Heart left ventricle (tissue), 16 donors: Measurements from ENCODE around the gene RFNG. TPM values are rescaled to one million over a fixed set of nuclear protein-coding genes. Genes with fewer than 3 reads are reported as not detected.

ENCODE experiments used
- ATAC-seq, 4 donors: fragments of 200-7000 bp; cut with Tn5 transposase; one replicate each; pipeline ENCODE4 v1.9.1; 2020 to 2022; ENCODE audit warnings: moderate library complexity in 4 of 4, mild to moderate bottlenecking in 3 of 4, moderate number of reproducible peaks in 1 of 4
- DNase-seq, 5 donors: peaks; one replicate each; pipeline ENCODE4 v3.0.0-alpha.2; 2020
- H3K27ac ChIP-seq, 12 donors: fragments of 200-600 bp; sonication (generic) in 4 of 12; one replicate each; pipeline versions ENCODE4 v1.5.0 to v1.8.0; 2016 to 2022; ENCODE audit warnings: mild to moderate bottlenecking in 2 of 12
- H3K27me3 ChIP-seq, 9 donors: fragments of 200-600 bp; sonication (generic) in 2 of 9; one replicate each; pipeline versions ENCODE4 v1.5.1 to v1.8.0; 2016 to 2022; ENCODE audit warnings: mild to moderate bottlenecking in 3 of 9
- H3K36me3 ChIP-seq, 9 donors: fragments of 200-600 bp; sonication (generic) in 2 of 9; one replicate each; pipeline versions ENCODE4 v1.5.0 to v1.8.0; 2018 to 2022; ENCODE audit warnings: mild to moderate bottlenecking in 2 of 9
- H3K4me1 ChIP-seq, 12 donors: fragments of 200-600 bp; sonication (generic) in 4 of 12; one replicate each; pipeline versions ENCODE4 v1.5.0 to v1.8.0; 2016 to 2022; ENCODE audit warnings: mild to moderate bottlenecking in 3 of 12
- H3K4me3 ChIP-seq, 12 donors: fragments of 200-600 bp; sonication (generic) in 4 of 12; one replicate each; pipeline versions ENCODE4 v1.5.0 to v1.8.0; 2017 to 2022; ENCODE audit warnings: mild to moderate bottlenecking in 9 of 12, moderate library complexity in 4 of 12
- H3K9me3 ChIP-seq, 12 donors: fragments of 200-600 bp; sonication (generic) in 4 of 12; one replicate each; pipeline versions ENCODE4 v1.5.0 to v1.8.0; 2016 to 2022; ENCODE audit warnings: mild to moderate bottlenecking in 1 of 12
- POLR2A ChIP-seq, 2 donors: fragments of 450-650 bp; IDR thresholded peaks; one replicate each; pipeline ENCODE4 v1.6.1; 2017; ENCODE audit warnings: antibody characterized with exemption in 2 of 2, mild to moderate bottlenecking in 2 of 2, moderate library complexity in 2 of 2
- WGBS, 4 donors: extraction: QIAGEN DNeasy Blood & Tissue Kit in 2 of 4; methylation state at CpG; one replicate each; pipeline versions ENCODE4 v1.1.5 to v1.1.7; 2013 to 2018; 5-methylcytosine and 5-hydroxymethylcytosine counted together
- intact Hi-C, 10 donors: fragments of 100-400 bp; cut with DNase I; formaldehyde crosslinking; loops; one replicate each; pipeline versions ENCODE4 v1.11.1 to v1.14.2; 2022
- polyA plus RNA-seq, 2 donors: library from polyadenylated mRNA; stranded (reverse); fragments of 200-250 nt; gene quantifications; one replicate each; pipeline ENCODE4 v1.2.3, GENCODE V29; 2013
- total RNA-seq, 9 donors: library from RNA; depleted of rRNA in 2 of 9; stranded (reverse); fragments of >200 nt in 2 of 9; fragmentation: NEBNext Ultra II Directional in 3 of 9; extraction: Animal tissue kit (Norgen Biotek cat#: 25700) in 3 of 9; gene quantifications; one replicate each; pipeline versions ENCODE4 v1.1.0 to v1.2.4, GENCODE V29; 2016 to 2023
- TF ChIP-seq, protein P1 (sequence below), 12 donors: fragments of 200-600 bp; sonication (generic) in 4 of 12; IDR thresholded peaks; one replicate each; pipeline versions ENCODE4 v1.5.0 to v1.8.0; 2018 to 2022; ENCODE audit warnings: antibody characterized with exemption in 12 of 12, mild to moderate bottlenecking in 5 of 12
- donor health status: ischemic (EF 13 %, LVEDD 7.1; RV severe dilation, severe dysfunction).
- donor health status: healthy with polysubstance abuse.
- donor health status: DM: no; HTN: yes; CAD: no.
- donor health status: DM: no; HTN: no; CAD: no.
- donor health status: ischemic (EF 25% LVEDD 6.9; RV normal size, moderate dysfunction).
- donor health status: ischemic (EF 25% LVEDD 5.7; RV mildly dilated, moderate dysfunction).
- donor health status: healthy.
- donor health status: DM: yes; HTN: yes; CAD: no.
- donor health status: ischemic (EF 35%, LVEDD 5.7; RV mildly dilated, moderate dysfunction).
- donor health status: nonischemic (EF 11% LVEDD 7.7; RV severe dilation, severe dysfunction).
- donor health status: DM: yes; HTN: yes; CAD: no.
- donor health status: PGD.
- donor health status: ischemic (EF 29% LVEDD 5.4; RV normal size, mild dysfunction).
- donor health status: nonischemic (EF 23%, LVEDD 6.1; RV moderate dilation, normal function).

The RFNG gene
- total and polyA plus RNA-seq, 11 donors = 16.4 to 30.6 (median 21.2) TPM

DNA sequence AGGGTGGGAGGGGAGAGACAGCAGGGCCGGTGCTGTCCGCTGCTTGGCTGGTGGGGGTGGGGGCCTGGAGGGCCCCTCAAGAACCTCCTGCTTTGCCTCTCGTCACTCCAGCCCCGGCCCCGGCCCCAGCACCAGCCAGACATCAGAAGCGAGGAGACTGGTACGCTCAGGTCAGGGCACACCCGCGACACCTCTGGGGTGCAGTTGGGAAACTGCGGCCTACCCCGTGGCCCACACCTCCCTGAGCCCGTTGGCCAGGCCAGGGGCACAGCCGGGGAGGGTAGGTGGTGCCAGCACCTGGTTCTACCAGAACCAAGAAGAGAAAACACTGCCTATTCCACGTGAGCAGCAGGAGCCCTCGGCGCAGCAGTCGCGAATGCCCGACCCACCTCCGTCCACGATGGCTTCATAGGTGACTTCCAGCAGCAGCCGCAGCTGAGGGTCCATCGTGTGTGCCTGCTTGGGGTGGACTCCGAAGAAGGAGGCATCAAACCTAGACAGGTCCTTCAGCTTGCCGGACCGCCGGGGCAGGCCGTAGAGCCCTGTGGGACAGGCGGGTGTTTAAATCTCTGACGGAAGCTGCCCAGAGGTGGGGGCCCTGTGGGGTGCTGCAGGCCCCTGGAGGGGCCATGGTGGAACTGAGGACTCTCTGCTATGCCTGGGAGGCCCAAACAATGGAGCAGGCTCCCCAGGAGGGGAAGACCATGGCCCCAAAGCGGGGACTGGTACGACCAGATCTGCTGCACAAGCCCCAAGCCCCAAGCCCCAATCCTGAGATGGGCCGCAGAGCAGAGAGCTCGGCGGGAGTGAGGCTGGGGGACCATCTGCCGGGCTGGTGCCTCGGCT is 43.5 kb upstream of the RFNG start:
- Histone ChIP-seq H3K4me3 (no peak overlapping the region), H3K36me3 (peaks cover 0 to 60% (median 43%) of the 10 kb centered on the region in 9 donors), H3K9me3 (no peaks in the 10 kb centered on the region), H3K27ac (no peak overlapping the region), H3K4me1 (peaks cover 0 to 31% (median 22%) of the 10 kb centered on the region in 12 donors), H3K27me3 (no peaks in the 10 kb centered on the region)
- no peak for TF ChIP-seq POLR2A (IDR thresholded peaks at IDR 0.05)
- TF ChIP-seq, protein P1, sequence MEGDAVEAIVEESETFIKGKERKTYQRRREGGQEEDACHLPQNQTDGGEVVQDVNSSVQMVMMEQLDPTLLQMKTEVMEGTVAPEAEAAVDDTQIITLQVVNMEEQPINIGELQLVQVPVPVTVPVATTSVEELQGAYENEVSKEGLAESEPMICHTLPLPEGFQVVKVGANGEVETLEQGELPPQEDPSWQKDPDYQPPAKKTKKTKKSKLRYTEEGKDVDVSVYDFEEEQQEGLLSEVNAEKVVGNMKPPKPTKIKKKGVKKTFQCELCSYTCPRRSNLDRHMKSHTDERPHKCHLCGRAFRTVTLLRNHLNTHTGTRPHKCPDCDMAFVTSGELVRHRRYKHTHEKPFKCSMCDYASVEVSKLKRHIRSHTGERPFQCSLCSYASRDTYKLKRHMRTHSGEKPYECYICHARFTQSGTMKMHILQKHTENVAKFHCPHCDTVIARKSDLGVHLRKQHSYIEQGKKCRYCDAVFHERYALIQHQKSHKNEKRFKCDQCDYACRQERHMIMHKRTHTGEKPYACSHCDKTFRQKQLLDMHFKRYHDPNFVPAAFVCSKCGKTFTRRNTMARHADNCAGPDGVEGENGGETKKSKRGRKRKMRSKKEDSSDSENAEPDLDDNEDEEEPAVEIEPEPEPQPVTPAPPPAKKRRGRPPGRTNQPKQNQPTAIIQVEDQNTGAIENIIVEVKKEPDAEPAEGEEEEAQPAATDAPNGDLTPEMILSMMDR (IDR thresholded peaks at IDR 0.05) = no peak
- peak in 2 of 5 donors; percentile 25 to 46 for DNase-seq
- WGBS, 4 donors = 92 to 95% (median 93%) methylated on average over 22 to 37 of the region's 37 CpGs
- intact Hi-C loops = loop anchor here in 1 of 10 donors (5.0 kb wide), 2 partner anchors 38 to 58 kb away; partner anchors contain the start of gene DCXR
- no peak for ATAC-seq

DNA sequence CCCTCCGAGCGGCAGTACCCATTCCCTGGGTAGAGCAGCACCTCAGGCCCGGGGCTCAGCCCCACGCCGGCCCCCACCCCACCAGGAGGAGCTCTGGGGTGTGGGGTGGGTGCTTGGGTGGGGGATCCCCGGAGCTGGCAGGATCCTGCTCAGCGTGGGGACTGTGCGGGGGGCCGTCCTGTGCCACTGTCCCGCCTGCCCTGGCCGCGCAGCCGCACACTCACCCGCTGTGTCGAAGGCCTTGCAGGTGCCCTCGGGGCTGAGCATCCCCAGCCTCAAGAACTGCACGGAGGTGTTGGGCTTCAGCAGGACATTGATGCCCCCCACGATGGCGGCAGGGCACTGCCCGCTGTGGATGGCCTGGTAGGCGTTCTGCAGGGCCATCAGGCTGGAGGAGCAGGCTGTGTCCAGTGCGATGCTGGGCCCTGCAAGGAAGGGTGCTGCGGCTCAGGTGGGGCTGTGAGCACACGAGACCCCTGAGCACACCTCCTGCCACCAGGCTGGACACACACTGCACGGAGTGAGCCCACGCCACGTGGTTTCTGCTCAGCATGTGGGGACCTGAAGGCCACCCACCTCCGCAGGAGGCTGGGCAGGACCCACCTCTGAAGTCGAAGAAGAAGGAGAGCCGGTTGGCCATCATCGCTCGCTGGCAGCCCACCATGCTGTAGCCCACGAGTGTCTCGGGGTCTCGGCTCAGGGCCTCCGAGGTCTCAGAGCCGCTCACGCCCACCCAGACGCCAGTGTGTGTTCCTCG is 41.6 kb upstream of the RFNG start:
- H3K4me3 ChIP-seq = no peak overlapping the region
- peaks cover 0 to 80% (median 62%) of the 10 kb centered on the region in 9 donors for H3K36me3 ChIP-seq
- H3K9me3 ChIP-seq = no peaks in the 10 kb centered on the region
- H3K4me1 ChIP-seq = peaks cover 0 to 19% (median 12%) of the 10 kb centered on the region in 12 donors
- intact Hi-C loops = no loop called here
- H3K27ac ChIP-seq = no peak overlapping the region
- TF ChIP-seq, protein P1 (IDR thresholded peaks at IDR 0.05) = no peak
- no peak for TF ChIP-seq POLR2A (IDR thresholded peaks at IDR 0.05)
- DNase-seq (peak in 2 of 5 donors; percentile 20 to 50), ATAC-seq (no peak)
- 90 to 97% (median 96%) methylated on average over 15 to 40 of the region's 40 CpGs for WGBS, 4 donors
- no peaks in the 10 kb centered on the region for H3K27me3 ChIP-seq

DNA sequence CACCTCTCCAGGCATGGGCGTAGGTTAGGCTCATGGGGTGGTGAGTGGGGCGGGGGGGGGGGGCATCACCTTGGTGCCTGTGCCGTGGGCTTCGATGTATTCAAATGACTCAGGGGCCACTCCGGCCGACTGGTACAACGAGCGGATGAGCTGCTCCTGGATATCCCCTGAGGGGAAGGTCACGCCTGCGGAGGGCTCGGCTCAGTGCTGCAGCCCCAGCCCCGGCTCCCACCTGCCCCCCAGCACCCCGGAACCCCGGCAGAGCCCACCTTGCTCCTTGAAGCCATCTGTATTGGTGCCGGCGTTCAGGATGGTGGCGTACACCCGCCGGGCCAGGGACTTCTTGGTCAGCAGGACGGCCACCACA is 41.0 kb upstream of the RFNG start:
- Histone ChIP-seq H3K9me3 (no peaks in the 10 kb centered on the region), H3K27ac (no peak overlapping the region), H3K4me1 (peaks cover 0 to 17% (median 12%) of the 10 kb centered on the region in 12 donors), H3K27me3 (no peaks in the 10 kb centered on the region), H3K36me3 (peaks cover 0 to 85% (median 66%) of the 10 kb centered on the region in 9 donors), H3K4me3 (no peak overlapping the region)
- TF ChIP-seq, protein P1 (IDR thresholded peaks at IDR 0.05) = no peak
- TF ChIP-seq POLR2A (IDR thresholded peaks at IDR 0.05) = no peak
- no peak for ATAC-seq
- WGBS, 4 donors = 94 to 95% (median 94%) methylated on average over 6 to 20 of the region's 20 CpGs
- intact Hi-C loops = no loop called here
- no peak for DNase-seq

DNA sequence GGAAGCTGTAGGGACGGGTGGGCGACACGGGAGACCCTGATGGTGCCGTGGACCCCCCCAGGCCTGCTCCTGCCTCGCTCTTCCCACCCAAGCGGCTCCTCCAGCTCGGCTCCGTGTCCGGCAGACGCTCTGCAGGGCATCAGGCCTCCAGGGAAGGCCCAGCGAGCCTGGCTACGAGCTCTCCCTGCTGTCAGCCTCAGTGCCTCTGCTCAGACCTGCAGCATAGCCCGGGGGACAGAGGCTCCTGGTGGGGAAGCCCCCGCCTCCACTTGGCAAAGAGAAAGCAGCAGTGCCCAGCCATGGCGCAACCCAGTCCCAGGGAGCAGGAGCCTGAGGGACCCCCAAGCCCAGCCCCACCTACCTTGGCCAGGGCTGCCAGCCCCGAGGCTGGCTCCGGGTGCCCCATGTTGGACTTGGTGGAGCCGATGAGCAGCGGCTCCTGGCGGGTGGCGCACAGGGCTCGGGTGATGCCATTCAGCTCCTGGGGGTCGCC is 40.5 kb upstream of the RFNG start:
- TF ChIP-seq POLR2A (IDR thresholded peaks at IDR 0.05) = no peak
- TF ChIP-seq, protein P1 (IDR thresholded peaks at IDR 0.05) = no peak
- H3K27me3 ChIP-seq = no peaks in the 10 kb centered on the region
- no peaks in the 10 kb centered on the region for H3K9me3 ChIP-seq
- no peak overlapping the region for H3K27ac ChIP-seq
- ATAC-seq (no peak), DNase-seq (peak in 1 of 5 donors; percentile 18)
- 89 to 95% (median 95%) methylated on average over 17 to 23 of the region's 23 CpGs for WGBS, 4 donors
- H3K4me1 ChIP-seq = peaks cover 0 to 12% (median 9%) of the 10 kb centered on the region in 12 donors
- intact Hi-C loops = no loop called here
- H3K36me3 ChIP-seq = peaks cover 0 to 90% (median 71%) of the 10 kb centered on the region in 9 donors
- no peak overlapping the region for H3K4me3 ChIP-seq
